GM18909 (cell line): ENCODE measurements around the gene CALCB.
A peak's percentile ranks its signal among the peaks of the same experiment; 100 is the strongest.

Source experiments
- ATAC-seq: cut with Tn5 transposase; IDR thresholded peaks from one replicate; pipeline ENCODE4 v1.9.1; 2021; ENCODE audit warnings: mild to moderate bottlenecking; ENCODE audit not compliant: unreplicated experiment, poor library complexity

Gene CALCB

GRCh38 chr11:15072551-15073143 lies 746 bp upstream of the CALCB start:
- no peak for ATAC-seq

GRCh38 chr11:15074206-15075161 lies 1.1 kb downstream of the CALCB start:
- peak; percentile 96 for ATAC-seq

- peak; percentile 8 for ATAC-seq
Observed at GRCh38 chr11:15075162-15075526, 1.8 kb downstream of the CALCB start.

GRCh38 chr11:15091175-15091574 lies 17.8 kb downstream of the CALCB start:
- no peak for ATAC-seq

GRCh38 chr11:15091625-15092024 lies 18.2 kb downstream of the CALCB start:
- no peak for ATAC-seq

GRCh38 chr11:15093432-15093831 lies 20.0 kb downstream of the CALCB start:
- peak; percentile 68 for ATAC-seq

GRCh38 chr11:15095736-15096228 lies 22.4 kb downstream of the CALCB start:
- no peak for ATAC-seq

GRCh38 chr11:15097411-15097810 lies 24.0 kb downstream of the CALCB start:
- ATAC-seq: no peak

GRCh38 chr11:15099267-15099666 lies 25.9 kb downstream of the CALCB start:
- no peak for ATAC-seq

- ATAC-seq: peak; percentile 79
Observed at GRCh38 chr11:15101072-15101709, 27.8 kb downstream of the CALCB start.

GRCh38 chr11:15104166-15104565 lies 30.8 kb downstream of the CALCB start:
- no peak for ATAC-seq

- ATAC-seq: no peak
Observed at GRCh38 chr11:15106201-15106965, 33.0 kb downstream of the CALCB start.

- peak; percentile 62 for ATAC-seq
Observed at GRCh38 chr11:15107730-15108515, 34.5 kb downstream of the CALCB start.

- no peak for ATAC-seq
Observed at GRCh38 chr11:15108592-15109130, 35.3 kb downstream of the CALCB start.

- ATAC-seq: no peak
Observed at GRCh38 chr11:15109602-15110001, 36.2 kb downstream of the CALCB start.

GRCh38 chr11:15111215-15111614 lies 37.8 kb downstream of the CALCB start:
- no peak for ATAC-seq

- ATAC-seq: no peak
Observed at GRCh38 chr11:15112131-15112541, 38.7 kb downstream of the CALCB start.

- peak; percentile 96 for ATAC-seq
Observed at GRCh38 chr11:15113381-15113780, 40.0 kb downstream of the CALCB start.
